Mesendoderm (in vitro differentiated cells): ENCODE measurements around the gene TMEM179.

Experiments
- DNase-seq: peaks from one replicate; pipeline ENCODE4 v3.0.0; 2013
- H2AK5ac ChIP-seq: 2 replicates; pipeline ENCODE4 v1.6.1; 2013; ENCODE audit warnings: low read length, inconsistent platforms
- H2BK120ac ChIP-seq: 2 replicates; pipeline ENCODE4 v1.6.1; 2013; ENCODE audit warnings: low read depth, mild to moderate bottlenecking, low read length, moderate library complexity, mixed read lengths
- H2BK15ac ChIP-seq: replicated peaks from 2 replicates; pipeline ENCODE4 v1.6.1; 2013; ENCODE audit warnings: low read depth, mild to moderate bottlenecking, moderate library complexity
- H2BK5ac ChIP-seq: 2 replicates; pipeline ENCODE4 v1.6.1; 2013; ENCODE audit warnings: low read length, inconsistent platforms
- H3K18ac ChIP-seq: 2 replicates; pipeline ENCODE4 v1.6.1; 2013; ENCODE audit warnings: mild to moderate bottlenecking, low read length, mixed read lengths
- H3K23ac ChIP-seq: one replicate; pipeline ENCODE4 v1.6.1; 2013; ENCODE audit warnings: low read length
- H3K27ac ChIP-seq: 2 replicates; pipeline ENCODE4 v1.5.1; 2013; ENCODE audit warnings: low read depth, mild to moderate bottlenecking, inconsistent platforms, low read length, moderate library complexity
- H3K27me3 ChIP-seq: 2 replicates; pipeline ENCODE4 v1.6.1; 2013; ENCODE audit warnings: low read length, control low read depth, mild to moderate bottlenecking, inconsistent platforms; ENCODE audit not compliant: insufficient read depth, poor library complexity
- H3K36me3 ChIP-seq: 2 replicates; pipeline ENCODE4 v1.6.1; 2013; ENCODE audit warnings: low read length, inconsistent platforms; ENCODE audit not compliant: control insufficient read depth, insufficient read depth
- H3K4ac ChIP-seq: one replicate; pipeline ENCODE4 v1.6.1; 2013; ENCODE audit warnings: low read depth, mild to moderate bottlenecking, low read length, moderate library complexity
- H3K4me1 ChIP-seq: 2 replicates; pipeline ENCODE4 v1.6.1; 2013; ENCODE audit warnings: low read depth, low read length, inconsistent platforms; ENCODE audit not compliant: control insufficient read depth
- H3K4me2 ChIP-seq: 2 replicates; pipeline ENCODE4 v1.6.1; 2013; ENCODE audit warnings: low read length
- H3K4me3 ChIP-seq: 2 replicates; pipeline ENCODE4 v1.5.1; 2013; ENCODE audit warnings: mild to moderate bottlenecking, low read length
- H3K56ac ChIP-seq: one replicate; pipeline ENCODE4 v1.6.1; 2013; ENCODE audit warnings: low read length
- H3K79me1 ChIP-seq: 2 replicates; pipeline ENCODE4 v1.6.1; 2013; ENCODE audit warnings: low read length, inconsistent platforms
- H3K79me2 ChIP-seq: 2 replicates; pipeline ENCODE4 v1.6.1; 2013; ENCODE audit warnings: mild to moderate bottlenecking, low read length; ENCODE audit not compliant: control insufficient read depth, insufficient read depth
- H3K9ac ChIP-seq: 2 replicates; pipeline ENCODE4 v1.6.1; 2013; ENCODE audit warnings: low read length, inconsistent platforms
- H4K5ac ChIP-seq: one replicate; pipeline ENCODE4 v1.6.1; 2013; ENCODE audit warnings: low read length
- H4K8ac ChIP-seq: one replicate; pipeline ENCODE4 v1.6.1; 2013; ENCODE audit warnings: low read depth, mild to moderate bottlenecking, control low read depth, low read length, moderate library complexity
- WGBS: extraction: QIAGEN DNeasy Blood & Tissue Kit; methylation state at CpG from one replicate; pipeline ENCODE4 v1.1.7; 2013; ENCODE audit warnings: low lambda C conversion rate, missing lambda C conversion rate; ENCODE audit not compliant: insufficient coverage; ENCODE audit errors: extremely low coverage; 5-methylcytosine and 5-hydroxymethylcytosine counted together

TMEM179 gene

DNA sequence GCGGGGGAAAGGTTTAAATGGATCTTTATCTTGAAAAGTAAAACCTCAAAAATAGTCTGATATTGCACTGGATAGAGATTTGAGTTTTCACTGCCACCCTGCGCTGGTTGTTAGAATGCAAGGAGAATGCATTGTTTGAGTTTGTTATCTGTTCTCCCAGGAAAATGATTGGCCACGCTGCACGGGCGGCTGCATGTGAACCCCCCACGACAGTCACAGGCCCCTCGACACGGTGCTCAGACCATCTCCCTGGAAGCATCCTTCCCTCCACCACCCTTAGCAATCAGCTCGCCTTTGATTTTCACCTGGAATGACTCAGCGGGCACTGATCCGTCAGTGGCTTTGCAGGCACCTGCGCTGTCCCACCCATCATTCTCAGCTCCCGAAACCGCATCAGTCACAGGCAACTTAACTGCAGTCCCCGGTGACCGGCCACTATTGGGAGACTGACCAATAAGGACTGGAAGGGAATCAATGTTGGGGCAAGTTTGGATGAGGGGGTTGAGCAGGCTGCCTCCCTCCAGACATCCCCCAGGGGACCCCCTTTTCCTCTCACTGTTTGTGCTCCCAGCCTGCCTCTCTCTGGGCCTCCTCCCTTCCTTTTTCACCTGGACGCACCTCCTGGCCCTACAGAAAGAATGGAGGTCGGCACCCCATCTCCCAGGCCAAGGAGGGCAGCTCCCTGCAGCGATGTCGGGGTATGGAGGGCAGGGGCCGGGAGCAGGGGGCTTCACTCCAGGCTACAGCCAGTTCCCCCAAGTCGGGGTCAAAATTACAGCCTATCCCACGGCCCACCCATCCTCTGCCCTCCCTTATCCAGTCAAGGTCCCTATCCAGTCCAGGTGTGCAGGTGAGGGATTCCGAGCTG, 53.5 kb downstream of the TMEM179 start:
- Histone ChIP-seq H3K27ac (no peak overlapping the region), H2BK120ac (no peak overlapping the region), H3K4me2 (no peak overlapping the region), H3K4ac (no peak overlapping the region), H3K18ac (no peak overlapping the region), H2BK15ac (no peak overlapping the region), H3K23ac (no peak overlapping the region), H4K5ac (no peak overlapping the region), H2BK5ac (no peak overlapping the region), H3K79me1 (no peaks in the 10 kb centered on the region), H3K4me3 (no peak overlapping the region), H3K4me1 (no peaks in the 10 kb centered on the region), H2AK5ac (no peak overlapping the region), H3K36me3 (no peaks in the 10 kb centered on the region), H3K9ac (no peak overlapping the region), H4K8ac (no peak overlapping the region), H3K56ac (no peak overlapping the region), H3K79me2 (no peaks in the 10 kb centered on the region), H3K27me3 (no peaks in the 10 kb centered on the region)
- DNase-seq = no peak
- no CpG with 5 or more reads among the region's 24 CpGs for WGBS

- Histone ChIP-seq H3K4me3 (no peak overlapping the region), H3K4me2 (no peak overlapping the region), H4K5ac (no peak overlapping the region), H3K23ac (no peak overlapping the region), H3K36me3 (no peaks in the 10 kb centered on the region), H3K56ac (no peak overlapping the region), H2BK120ac (no peak overlapping the region), H2AK5ac (no peak overlapping the region), H2BK15ac (no peak overlapping the region), H4K8ac (no peak overlapping the region), H3K4ac (no peak overlapping the region), H2BK5ac (no peak overlapping the region), H3K79me1 (no peaks in the 10 kb centered on the region), H3K4me1 (no peaks in the 10 kb centered on the region), H3K9ac (no peak overlapping the region), H3K18ac (no peak overlapping the region), H3K27ac (no peak overlapping the region), H3K79me2 (no peaks in the 10 kb centered on the region), H3K27me3 (no peaks in the 10 kb centered on the region)
- WGBS = no CpG with 5 or more reads among the region's 13 CpGs
- no peak for DNase-seq
These were observed 54.2 kb downstream of the TMEM179 start for GRCh38 chr14:104550340-104550860.

- H3K36me3 ChIP-seq = no peaks in the 10 kb centered on the region
- no peak overlapping the region for H3K4me3 ChIP-seq
- no CpG with 5 or more reads among the region's 8 CpGs for WGBS
- H4K5ac ChIP-seq = no peak overlapping the region
- H3K79me2 ChIP-seq = no peaks in the 10 kb centered on the region
- H2AK5ac ChIP-seq = no peak overlapping the region
- H3K27ac ChIP-seq = no peak overlapping the region
- no peak overlapping the region for H2BK15ac ChIP-seq
- no peak overlapping the region for H3K23ac ChIP-seq
- no peak overlapping the region for H3K4me2 ChIP-seq
- H3K56ac ChIP-seq = no peak overlapping the region
- H2BK5ac ChIP-seq = no peak overlapping the region
- H3K4me1 ChIP-seq = no peaks in the 10 kb centered on the region
- DNase-seq = no peak
- no peaks in the 10 kb centered on the region for H3K27me3 ChIP-seq
- no peak overlapping the region for H3K4ac ChIP-seq
- H3K79me1 ChIP-seq = no peaks in the 10 kb centered on the region
- no peak overlapping the region for H2BK120ac ChIP-seq
- no peak overlapping the region for H3K18ac ChIP-seq
- H3K9ac ChIP-seq = no peak overlapping the region
- no peak overlapping the region for H4K8ac ChIP-seq
These were observed 54.8 kb downstream of the TMEM179 start for GRCh38 chr14:104549536-104550339.

GRCh38 chr14:104548802-104549535, 55.6 kb downstream of the TMEM179 start:
- Histone ChIP-seq H3K4me1 (no peaks in the 10 kb centered on the region), H2BK15ac (no peak overlapping the region), H3K4me2 (no peak overlapping the region), H3K79me1 (no peaks in the 10 kb centered on the region), H3K27me3 (no peaks in the 10 kb centered on the region), H2AK5ac (no peak overlapping the region), H3K79me2 (no peaks in the 10 kb centered on the region), H4K8ac (no peak overlapping the region), H3K56ac (no peak overlapping the region), H3K18ac (no peak overlapping the region), H2BK5ac (no peak overlapping the region), H2BK120ac (no peak overlapping the region), H3K36me3 (no peaks in the 10 kb centered on the region), H3K4me3 (no peak overlapping the region), H3K27ac (no peak overlapping the region), H4K5ac (no peak overlapping the region), H3K9ac (no peak overlapping the region), H3K4ac (no peak overlapping the region), H3K23ac (no peak overlapping the region)
- DNase-seq = no peak
- no CpG with 5 or more reads among the region's 15 CpGs for WGBS

- Histone ChIP-seq H3K23ac (no peak overlapping the region), H4K5ac (no peak overlapping the region), H3K4me1 (no peaks in the 10 kb centered on the region), H2BK120ac (no peak overlapping the region), H3K27me3 (no peaks in the 10 kb centered on the region), H3K4me3 (no peak overlapping the region), H2AK5ac (no peak overlapping the region), H2BK15ac (no peak overlapping the region), H3K27ac (no peak overlapping the region), H4K8ac (no peak overlapping the region), H3K4ac (no peak overlapping the region), H3K9ac (no peak overlapping the region), H2BK5ac (no peak overlapping the region), H3K79me2 (no peaks in the 10 kb centered on the region), H3K36me3 (no peaks in the 10 kb centered on the region), H3K18ac (no peak overlapping the region), H3K4me2 (no peak overlapping the region), H3K56ac (no peak overlapping the region), H3K79me1 (no peaks in the 10 kb centered on the region)
- DNase-seq = no peak
- no CpG with 5 or more reads among the region's 14 CpGs for WGBS
These were observed 56.4 kb downstream of the TMEM179 start for GRCh38 chr14:104547998-104548700.
